ENCODE results near the gene SLC23A2.

GRCh38 chr20:4817230-4817671, 184.1 kb downstream of the SLC23A2 start:
- TF ChIP-seq CTCF (IDR thresholded peaks at IDR 0.05) (no peak), POLR2A (IDR thresholded peaks at IDR 0.05) (no peak)
